PC-3 (cell line): ENCODE results near the gene PGAM1. TPM values are rescaled to one million over a fixed set of nuclear protein-coding genes. Genes with fewer than 3 reads are reported as not detected.

Experiments used
- ATAC-seq: fragments of 200-7000 bp; cut with Tn5 transposase; 2 replicates; pipeline ENCODE4 v1.9.1; 2020; ENCODE audit warnings: mild to moderate bottlenecking, moderate library complexity
- BruUV-seq: library from RNA; stranded (reverse); fragments of 400-500 nt; replicated peaks from 2 replicates; lab custom pipeline; 2021; lab: Mats Ljungman, UMichigan
- CTCF ChIA-PET: fragments of 300-600 bp; sonication (Branson Sonifier 250); formaldehyde crosslinking; loops from one replicate; lab custom pipeline; 2022; ENCODE audit warnings: antibody characterized with exemption; lab: Charles Lee
- POLR2A ChIA-PET: fragments of 300-600 bp; sonication (Branson Sonifier 250); formaldehyde crosslinking; loops from one replicate; lab custom pipeline; 2022; ENCODE audit warnings: antibody characterized with exemption; ENCODE audit not compliant: unreplicated experiment; lab: Charles Lee
- DNase-seq: peaks from one replicate; pipeline ENCODE4 v3.0.0-alpha.2; 2015
- H2AFZ ChIP-seq: fragments of 300-600 bp; sonication (generic); 2 replicates; pipeline ENCODE4 v1.6.0; 2016; ENCODE audit warnings: antibody characterized with exemption, low read length
- H3F3A ChIP-seq: fragments of 300-600 bp; sonication (generic); one replicate; pipeline ENCODE4 v1.6.0; 2017; ENCODE audit warnings: antibody characterized with exemption, low read length, control low read depth, mild to moderate bottlenecking; ENCODE audit not compliant: unreplicated experiment
- H3K27ac ChIP-seq: fragments of 300-600 bp; sonication (generic); 2 replicates; pipeline ENCODE4 v1.5.1; 2016; ENCODE audit warnings: mild to moderate bottlenecking, low read length
- H3K27me3 ChIP-seq: fragments of 300-600 bp; sonication (generic); 2 replicates; pipeline ENCODE4 v1.6.1; 2016; ENCODE audit warnings: low read length, mixed read lengths
- H3K36me3 ChIP-seq: fragments of 300-600 bp; sonication (generic); 2 replicates; pipeline ENCODE4 v1.6.1; 2016; ENCODE audit warnings: low read depth, mixed run types, low read length, mixed read lengths
- H3K4me1 ChIP-seq: fragments of 300-600 bp; sonication (generic); 2 replicates; pipeline ENCODE4 v1.5.1; 2016; ENCODE audit warnings: low read length; ENCODE audit not compliant: insufficient read depth
- H3K4me2 ChIP-seq: fragments of 300-600 bp; sonication (generic); 2 replicates; pipeline ENCODE4 v1.6.0; 2016; ENCODE audit warnings: low read length
- H3K4me3 ChIP-seq: fragments of 300-600 bp; sonication (generic); 2 replicates; pipeline ENCODE4 v1.5.1; 2016; ENCODE audit warnings: mild to moderate bottlenecking, low read length, mixed read lengths
- H3K79me2 ChIP-seq: fragments of 300-600 bp; sonication (generic); 2 replicates; pipeline ENCODE4 v1.6.1; 2017; ENCODE audit warnings: low read length, mixed read lengths
- H3K9ac ChIP-seq: fragments of 300-600 bp; sonication (generic); 2 replicates; pipeline ENCODE4 v1.6.0; 2016; ENCODE audit warnings: mild to moderate bottlenecking, low read length
- H3K9me2 ChIP-seq: fragments of 300-600 bp; sonication (generic); replicated peaks from 2 replicates; pipeline ENCODE4 v1.6.1; 2016; ENCODE audit warnings: mixed run types, low read length, mixed read lengths
- H3K9me3 ChIP-seq: fragments of 300-600 bp; sonication (generic); 2 replicates; pipeline ENCODE4 v1.6.1; 2016; ENCODE audit warnings: low read length, mixed read lengths
- H4K20me1 ChIP-seq: fragments of 300-600 bp; sonication (generic); 2 replicates; pipeline ENCODE4 v1.6.1; 2016; ENCODE audit warnings: low read length, mixed read lengths
- EZH2 ChIP-seq: fragments of 300-600 bp; sonication (generic); IDR thresholded peaks from one replicate; pipeline ENCODE4 v1.6.1; 2017; ENCODE audit warnings: antibody characterized with exemption, mild to moderate bottlenecking, low read length; ENCODE audit not compliant: unreplicated experiment
- EZH2phosphoT487 ChIP-seq: fragments of 300-600 bp; sonication (generic); IDR thresholded peaks from 2 replicates; pipeline ENCODE4 v1.6.1; 2018; ENCODE audit warnings: mild to moderate bottlenecking, antibody characterized with exemption, low read length, borderline replicate concordance
- intact Hi-C: fragments of 100-400 bp; cut with micrococcal nuclease; formaldehyde crosslinking; loops from 2 replicates; pipeline ENCODE4 v1.9.0; 2023
- total RNA-seq: library from RNA; depleted of rRNA; stranded (reverse); fragments of >200 nt; gene quantifications from 2 replicates; pipeline ENCODE4 v1.2.3, GENCODE V29; 2014
- TF ChIP-seq, protein P1 (sequence below): fragments of 300-600 bp; sonication (generic); conservative IDR thresholded peaks from 2 replicates; pipeline ENCODE4 v1.5.1; 2017; ENCODE audit warnings: antibody characterized with exemption, low read depth, mild to moderate bottlenecking, low read length

The PGAM1 gene
- total RNA-seq, 1 experiment from 2014 or later = 661 TPM

DNA sequence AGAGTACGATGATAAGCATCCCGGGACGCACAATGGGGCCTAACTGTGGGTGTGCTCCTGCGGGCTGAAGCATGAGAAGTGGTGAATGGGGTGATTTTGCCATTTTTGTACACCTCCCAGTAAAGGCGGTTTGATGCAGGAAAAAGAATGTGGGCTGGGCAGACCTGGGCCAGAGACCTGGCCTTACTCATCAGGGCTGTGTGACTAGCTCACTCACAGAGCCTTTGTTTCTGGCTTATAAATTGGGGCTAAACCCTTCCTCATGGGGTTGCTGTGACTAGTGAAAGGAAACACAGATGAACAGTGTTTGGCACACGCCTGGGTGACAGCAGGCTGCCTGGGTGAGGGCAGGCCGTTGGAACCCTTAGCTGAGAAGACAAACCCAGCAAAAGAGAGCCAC is 42.8 kb upstream of the PGAM1 start:
- intact Hi-C loops = no loop called here

GRCh38 chr10:97384156-97384555 is 41.8 kb upstream of the PGAM1 start:
- POLR2A ChIA-PET = no interaction called here
- no peaks in the 10 kb centered on the region for H3K9me3 ChIP-seq
- intact Hi-C loops = no loop called here
- TF ChIP-seq, protein P1, sequence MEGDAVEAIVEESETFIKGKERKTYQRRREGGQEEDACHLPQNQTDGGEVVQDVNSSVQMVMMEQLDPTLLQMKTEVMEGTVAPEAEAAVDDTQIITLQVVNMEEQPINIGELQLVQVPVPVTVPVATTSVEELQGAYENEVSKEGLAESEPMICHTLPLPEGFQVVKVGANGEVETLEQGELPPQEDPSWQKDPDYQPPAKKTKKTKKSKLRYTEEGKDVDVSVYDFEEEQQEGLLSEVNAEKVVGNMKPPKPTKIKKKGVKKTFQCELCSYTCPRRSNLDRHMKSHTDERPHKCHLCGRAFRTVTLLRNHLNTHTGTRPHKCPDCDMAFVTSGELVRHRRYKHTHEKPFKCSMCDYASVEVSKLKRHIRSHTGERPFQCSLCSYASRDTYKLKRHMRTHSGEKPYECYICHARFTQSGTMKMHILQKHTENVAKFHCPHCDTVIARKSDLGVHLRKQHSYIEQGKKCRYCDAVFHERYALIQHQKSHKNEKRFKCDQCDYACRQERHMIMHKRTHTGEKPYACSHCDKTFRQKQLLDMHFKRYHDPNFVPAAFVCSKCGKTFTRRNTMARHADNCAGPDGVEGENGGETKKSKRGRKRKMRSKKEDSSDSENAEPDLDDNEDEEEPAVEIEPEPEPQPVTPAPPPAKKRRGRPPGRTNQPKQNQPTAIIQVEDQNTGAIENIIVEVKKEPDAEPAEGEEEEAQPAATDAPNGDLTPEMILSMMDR = no peak
- TF ChIP-seq EZH2phosphoT487 = no peak
- no peak for TF ChIP-seq EZH2
- H3K4me1 ChIP-seq = no peaks in the 10 kb centered on the region
- H3K36me3 ChIP-seq = peaks cover 19% of the 10 kb centered on the region; the same call in 1 of the 2 replicates
- no peak overlapping the region for H3K4me3 ChIP-seq
- CTCF ChIA-PET = no interaction called here
- H3K79me2 ChIP-seq = no peaks in the 10 kb centered on the region
- H3K9ac ChIP-seq = no peak overlapping the region
- no peaks in the 10 kb centered on the region for H4K20me1 ChIP-seq
- no peak overlapping the region for H3K4me2 ChIP-seq
- H3K27ac ChIP-seq = no peak overlapping the region
- DNase-seq (no peak), ATAC-seq (no peak)
- BruUV-seq = no TSS peak
- H3K27me3 ChIP-seq = no peaks in the 10 kb centered on the region
- no peaks in the 10 kb centered on the region for H3K9me2 ChIP-seq
- no peak overlapping the region for H2AFZ ChIP-seq
- no peaks in the 10 kb centered on the region for H3F3A ChIP-seq

More for the DNA sequence above, 42.8 kb upstream of the PGAM1 start:
- TF ChIP-seq, protein P1 = no peak
- TF ChIP-seq EZH2phosphoT487 (no peak), EZH2 (no peak)
- Histone ChIP-seq H3K27me3 (no peaks in the 10 kb centered on the region), H3K9ac (no peak overlapping the region), H3K4me3 (no peak overlapping the region), H4K20me1 (no peaks in the 10 kb centered on the region), H3K9me2 (no peaks in the 10 kb centered on the region), H3K36me3 (peaks cover 12% of the 10 kb centered on the region; the same call in 1 of the 2 replicates), H3K79me2 (no peaks in the 10 kb centered on the region), H3K4me1 (no peaks in the 10 kb centered on the region), H2AFZ (no peak overlapping the region), H3K4me2 (no peak overlapping the region), H3K27ac (no peak overlapping the region), H3F3A (no peaks in the 10 kb centered on the region), H3K9me3 (no peaks in the 10 kb centered on the region)
- DNase-seq = no peak
- CTCF ChIA-PET = no interaction called here
- no TSS peak for BruUV-seq
- no peak for ATAC-seq
- POLR2A ChIA-PET = no interaction called here

DNA sequence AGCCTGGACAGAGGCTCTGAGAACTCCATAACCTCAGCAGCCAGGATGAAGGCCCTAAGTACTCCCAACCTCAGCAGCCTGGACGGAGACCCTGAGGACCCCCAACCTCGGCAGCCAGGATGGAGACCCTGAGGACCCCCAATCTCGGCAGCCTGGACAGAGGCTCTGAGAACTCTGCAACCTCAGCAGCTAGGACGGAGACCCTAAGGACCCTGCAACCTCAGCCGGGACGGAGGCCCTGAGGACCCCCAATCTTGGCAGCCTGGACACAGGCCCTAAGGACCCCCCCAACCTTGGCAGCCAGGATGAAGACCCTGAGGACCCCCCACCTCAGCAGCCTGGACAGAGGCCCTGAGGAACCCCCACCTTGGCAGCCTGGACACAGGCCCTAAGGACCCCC is 41.4 kb upstream of the PGAM1 start:
- ATAC-seq = no peak
- H3K9me2 ChIP-seq = no peaks in the 10 kb centered on the region
- CTCF ChIA-PET = no interaction called here

More for the DNA sequence above, 41.4 kb upstream of the PGAM1 start:
- H3K27ac ChIP-seq = no peak overlapping the region
- no peak overlapping the region for H3K4me3 ChIP-seq
- no peaks in the 10 kb centered on the region for H3K27me3 ChIP-seq
- H3K36me3 ChIP-seq = peaks cover 19% of the 10 kb centered on the region; the same call in 1 of the 2 replicates
- no peak overlapping the region for H3K4me2 ChIP-seq
- no peak overlapping the region for H3K9ac ChIP-seq
- no TSS peak for BruUV-seq
- H3K4me1 ChIP-seq = no peaks in the 10 kb centered on the region
- no peaks in the 10 kb centered on the region for H3K9me3 ChIP-seq
- POLR2A ChIA-PET = interaction anchor here (0.6 kb wide), 1 partner anchor 36 kb away, joined by 6 read pairs; no protein-coding TSS in a partner anchor
- intact Hi-C loops = no loop called here
- no peak overlapping the region for H2AFZ ChIP-seq
- DNase-seq = no peak
- no peaks in the 10 kb centered on the region for H3K79me2 ChIP-seq
- no peaks in the 10 kb centered on the region for H3F3A ChIP-seq
- no peak for TF ChIP-seq EZH2
- no peak for TF ChIP-seq EZH2phosphoT487
- TF ChIP-seq, protein P1 = no peak
- H4K20me1 ChIP-seq = no peaks in the 10 kb centered on the region
